GM13977 (cell line): ENCODE results near the gene DDAH1.

Experiments used
- DNase-seq: peaks from one replicate; pipeline ENCODE4 v3.0.0; 2012; ENCODE audit warnings: low spot score
- in situ Hi-C: fragments of 300-500 bp; cut with MboI; formaldehyde crosslinking; loops from one replicate; pipeline ENCODE4 v1.12.0; 2022; ENCODE audit warnings: low sequenced_read_pairs, low pct_unique_long_range_greater_than_20kb, mixed read lengths, inconsistent platforms; ENCODE audit not compliant: unreplicated experiment
- TF ChIP-seq, protein P1 (sequence below): IDR thresholded peaks from 2 replicates; pipeline ENCODE4 v1.5.1; 2012; ENCODE audit warnings: mild to moderate bottlenecking, control low read depth; ENCODE audit not compliant: insufficient read depth; ENCODE audit errors: extremely low read depth, missing control alignments

The DDAH1 gene

DNA sequence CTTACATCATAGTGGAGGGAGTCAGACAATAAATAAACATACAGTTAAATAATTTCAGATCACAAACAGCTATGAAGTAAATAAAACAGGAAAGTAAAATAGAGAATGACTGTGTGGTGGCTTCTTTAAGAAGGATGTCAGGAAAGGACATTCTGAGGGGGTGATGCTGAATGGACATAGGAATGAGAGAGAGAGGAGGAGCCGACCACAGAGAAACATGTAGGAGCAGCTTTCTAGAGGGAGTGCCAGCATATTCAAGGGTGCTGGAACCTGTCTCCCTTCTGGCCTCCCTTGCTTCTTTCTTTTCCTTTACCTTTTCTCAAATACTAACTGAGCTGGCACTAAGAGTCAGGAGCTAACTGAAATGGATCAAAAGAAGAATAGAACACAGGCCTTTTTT lies 168.0 kb downstream of the DDAH1 start:
- DNase-seq: no peak
- in situ Hi-C loops: no loop called here
- TF ChIP-seq, protein P1, sequence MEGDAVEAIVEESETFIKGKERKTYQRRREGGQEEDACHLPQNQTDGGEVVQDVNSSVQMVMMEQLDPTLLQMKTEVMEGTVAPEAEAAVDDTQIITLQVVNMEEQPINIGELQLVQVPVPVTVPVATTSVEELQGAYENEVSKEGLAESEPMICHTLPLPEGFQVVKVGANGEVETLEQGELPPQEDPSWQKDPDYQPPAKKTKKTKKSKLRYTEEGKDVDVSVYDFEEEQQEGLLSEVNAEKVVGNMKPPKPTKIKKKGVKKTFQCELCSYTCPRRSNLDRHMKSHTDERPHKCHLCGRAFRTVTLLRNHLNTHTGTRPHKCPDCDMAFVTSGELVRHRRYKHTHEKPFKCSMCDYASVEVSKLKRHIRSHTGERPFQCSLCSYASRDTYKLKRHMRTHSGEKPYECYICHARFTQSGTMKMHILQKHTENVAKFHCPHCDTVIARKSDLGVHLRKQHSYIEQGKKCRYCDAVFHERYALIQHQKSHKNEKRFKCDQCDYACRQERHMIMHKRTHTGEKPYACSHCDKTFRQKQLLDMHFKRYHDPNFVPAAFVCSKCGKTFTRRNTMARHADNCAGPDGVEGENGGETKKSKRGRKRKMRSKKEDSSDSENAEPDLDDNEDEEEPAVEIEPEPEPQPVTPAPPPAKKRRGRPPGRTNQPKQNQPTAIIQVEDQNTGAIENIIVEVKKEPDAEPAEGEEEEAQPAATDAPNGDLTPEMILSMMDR: no peak

DNA sequence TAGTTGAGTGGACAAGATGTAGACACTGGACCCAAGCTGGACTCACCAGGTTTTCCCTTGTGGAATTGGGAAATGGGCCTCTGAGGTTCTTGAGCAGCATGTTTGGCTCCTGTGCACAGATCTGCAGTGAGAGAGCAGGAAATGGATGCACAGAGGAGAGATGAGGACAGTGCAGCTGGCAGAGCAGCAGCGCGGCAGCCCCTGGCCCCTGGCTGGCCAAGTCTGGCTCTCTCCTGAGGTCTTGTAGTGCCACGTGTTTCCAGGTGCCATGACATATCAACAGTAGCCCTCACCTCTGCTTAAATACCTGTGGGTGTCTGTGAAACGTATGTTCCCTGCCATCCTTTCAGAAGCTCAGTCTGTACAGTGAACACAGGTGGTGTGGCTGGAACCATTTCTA lies 169.3 kb downstream of the DDAH1 start:
- in situ Hi-C loops: no loop called here
- TF ChIP-seq, protein P1: no peak
- DNase-seq: no peak

DNA sequence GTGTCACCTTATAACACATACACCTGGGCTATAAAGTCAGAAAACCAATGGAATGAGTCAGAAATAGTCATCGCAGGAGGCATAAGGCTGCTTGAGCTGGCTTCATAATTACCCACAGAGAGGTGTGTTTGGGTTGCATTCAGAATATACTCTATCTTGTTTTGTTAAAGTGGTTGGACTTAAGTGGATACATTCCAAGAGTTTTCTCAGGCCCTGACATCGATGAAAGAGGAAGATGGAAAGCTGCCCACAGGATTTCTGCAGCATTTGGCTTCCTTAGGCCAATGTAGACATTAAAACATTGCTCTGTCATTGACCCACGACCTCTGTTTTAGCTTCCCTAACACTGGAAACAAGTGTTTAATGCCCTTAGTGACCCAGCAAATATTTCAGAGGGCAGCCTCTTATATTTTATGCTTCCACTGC lies 169.9 kb downstream of the DDAH1 start:
- no peak for DNase-seq
- TF ChIP-seq, protein P1: no peak
- in situ Hi-C loops: no loop called here

DNA sequence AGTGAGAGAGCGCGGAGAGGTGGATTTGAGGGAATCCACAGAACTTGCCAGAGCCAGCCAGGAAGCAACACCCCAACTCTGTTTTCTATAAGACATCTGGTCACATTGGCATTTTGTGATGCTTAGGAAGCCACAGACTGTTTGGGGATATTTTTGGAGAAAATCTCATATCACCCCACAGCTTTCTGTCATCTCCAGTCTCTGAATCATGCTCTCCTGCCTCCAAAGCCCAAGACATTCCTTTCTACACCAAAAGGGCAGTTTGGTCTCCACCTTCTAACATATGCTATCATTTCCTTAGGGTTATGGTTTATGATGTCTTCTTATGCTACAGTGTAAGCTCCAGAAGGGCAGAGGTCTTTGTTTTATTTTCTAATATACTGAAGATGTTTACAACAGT lies 174.1 kb downstream of the DDAH1 start:
- no peak for DNase-seq
- in situ Hi-C loops: no loop called here
- TF ChIP-seq, protein P1: no peak

DNA sequence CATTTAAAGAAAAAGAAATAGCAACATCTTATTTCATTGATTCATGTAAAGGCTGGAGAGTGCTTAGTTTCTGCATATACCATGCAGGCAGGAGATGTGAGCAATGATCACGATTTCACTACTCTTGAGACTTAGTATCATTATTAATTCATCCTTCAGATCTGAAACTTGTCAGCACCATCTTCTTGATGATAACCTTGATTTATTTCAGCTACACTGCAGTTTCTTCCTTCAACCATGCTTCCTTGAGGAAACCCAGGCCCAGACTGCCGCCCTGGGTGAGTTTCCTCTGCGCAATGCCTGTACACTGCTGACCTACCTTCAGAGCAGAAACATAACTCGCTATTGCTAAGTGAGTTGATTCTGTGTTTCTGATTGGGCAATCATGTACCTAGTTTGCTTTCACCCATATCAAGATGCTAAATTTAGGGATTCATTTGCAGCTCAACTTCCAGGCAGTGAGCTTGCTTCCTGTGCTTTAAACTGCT lies 175.1 kb downstream of the DDAH1 start:
- no peak for DNase-seq
- TF ChIP-seq, protein P1: no peak
- in situ Hi-C loops: no loop called here

DNA sequence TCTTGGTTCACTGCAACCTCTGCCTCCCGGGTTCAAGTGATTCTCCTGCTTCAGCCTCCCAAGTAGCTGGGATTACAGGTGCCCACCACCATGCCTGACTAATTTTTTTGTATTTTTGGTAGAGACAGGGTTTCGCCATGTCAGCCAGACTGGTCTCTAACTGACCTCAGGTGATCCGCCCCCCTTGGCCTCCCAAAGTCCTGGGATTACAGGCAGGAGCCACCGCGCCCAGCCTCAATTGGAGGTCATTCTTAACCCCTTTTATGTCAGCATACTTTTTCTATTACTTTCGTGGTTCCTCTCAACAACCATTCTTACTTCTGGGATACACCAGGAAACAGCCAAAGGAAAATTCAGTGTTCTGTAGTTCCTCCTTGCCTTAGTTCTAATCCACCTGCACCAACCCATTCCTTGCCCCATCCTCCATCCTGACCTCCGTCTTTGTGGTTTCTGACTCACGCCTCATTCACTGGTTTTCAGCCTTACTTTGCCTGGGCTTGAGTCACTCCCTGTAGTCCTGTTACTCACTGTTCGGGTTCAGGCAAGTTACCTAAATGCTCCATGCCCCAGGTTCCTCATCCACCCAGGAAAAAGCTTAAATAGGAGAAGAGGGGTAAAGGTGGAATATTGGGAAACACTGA lies 175.6 kb downstream of the DDAH1 start:
- DNase-seq: no peak
- in situ Hi-C loops: no loop called here
- TF ChIP-seq, protein P1: no peak
